ENCODE measurements around the gene ADD3. TPM values are rescaled to one million over a fixed set of nuclear protein-coding genes. Genes with fewer than 3 reads are reported as not detected.
"Not testable (repeated sequence)": the region's sequence is repeated elsewhere in the genome, so short reads cannot be mapped to it uniquely, and the experiment has no call there.

ADD3 gene
- total RNA-seq, 1 donor from 2014 or later = 40.3 TPM

DNA sequence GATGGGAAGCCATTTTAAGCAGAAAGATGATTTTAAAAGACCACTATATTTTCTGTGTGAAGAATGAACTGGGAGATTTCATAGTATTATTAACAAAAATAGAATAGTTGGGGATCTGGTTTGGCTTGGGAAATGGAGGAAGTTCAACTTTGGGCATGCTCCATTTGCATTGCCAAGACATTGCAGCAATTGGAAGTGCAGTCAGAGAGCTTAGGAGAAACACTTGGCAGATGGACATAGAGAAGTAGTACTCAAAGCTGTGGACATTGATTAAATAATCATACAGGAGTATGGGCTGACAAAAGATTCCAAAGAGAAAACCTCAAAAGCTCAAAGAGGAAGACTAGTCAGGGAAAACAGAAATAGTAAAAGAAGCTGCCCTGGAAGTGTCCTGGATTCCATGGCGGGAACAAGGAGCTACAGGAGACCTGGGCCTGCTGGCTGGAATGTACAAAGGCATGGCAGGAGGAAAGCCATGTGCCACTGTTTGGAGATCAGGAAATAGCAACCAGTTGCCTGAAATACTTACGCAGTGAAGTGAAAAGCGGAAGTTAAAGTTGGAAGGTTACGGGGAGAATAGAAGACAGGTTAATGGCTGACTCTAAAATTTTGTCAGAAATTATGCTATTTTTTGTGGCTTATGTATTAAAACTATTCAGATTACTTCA, 106.0 kb downstream of the ADD3 start:
- ATAC-seq = no peak

DNA sequence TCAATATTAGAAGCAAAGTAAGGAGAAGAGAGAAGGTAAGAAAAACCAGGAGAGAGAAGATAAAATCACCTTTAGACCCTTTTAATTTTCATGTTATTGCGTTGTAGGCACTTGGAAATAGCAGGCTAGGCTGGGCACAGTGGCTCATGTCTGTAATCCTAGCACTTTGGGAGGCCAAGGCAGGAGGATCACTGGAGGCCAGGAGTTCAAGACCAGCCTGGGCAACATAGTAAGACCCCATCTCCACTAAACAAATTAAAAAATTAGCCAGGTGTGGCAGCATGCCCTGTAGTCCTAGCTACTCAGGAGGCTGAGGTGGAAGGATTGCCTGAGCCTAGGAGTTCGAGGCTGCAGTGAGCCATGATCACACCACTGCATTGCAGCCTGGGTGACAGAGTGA, 106.9 kb downstream of the ADD3 start:
- ATAC-seq = not testable (repeated sequence)

DNA sequence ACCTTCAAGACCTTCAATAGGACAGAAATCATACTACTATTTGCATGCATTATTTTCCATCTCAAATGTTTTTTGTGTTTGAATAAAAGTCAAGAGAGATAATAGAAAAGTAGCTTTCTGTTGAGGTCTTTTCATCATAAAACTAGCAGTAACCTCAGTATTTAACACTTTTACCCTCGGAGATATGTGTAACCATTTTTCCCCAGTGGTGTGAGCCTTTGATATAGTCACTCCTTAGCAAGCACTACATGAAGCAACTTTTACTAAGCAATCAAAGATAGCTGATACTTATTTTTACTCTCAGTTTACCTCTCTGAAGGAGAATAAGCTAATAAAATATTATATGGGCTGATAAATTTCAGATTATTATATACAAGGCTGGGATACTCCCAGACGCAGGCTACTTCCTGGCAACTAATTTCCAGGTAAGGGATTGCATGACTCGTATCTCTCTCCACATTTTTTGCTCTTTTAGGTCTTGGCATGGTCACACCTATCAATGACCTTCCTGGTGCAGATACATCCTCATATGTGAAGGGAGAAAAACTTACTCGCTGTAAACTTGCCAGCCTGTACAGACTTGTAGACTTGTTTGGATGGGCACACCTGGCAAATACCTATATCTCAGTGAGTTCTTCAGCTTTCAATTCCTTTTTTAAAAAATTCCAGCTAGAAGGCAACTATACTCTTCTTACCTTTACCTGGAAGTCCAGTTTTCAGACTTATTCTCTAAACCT, 108.2 kb downstream of the ADD3 start:
- ATAC-seq = peak; percentile 18

DNA sequence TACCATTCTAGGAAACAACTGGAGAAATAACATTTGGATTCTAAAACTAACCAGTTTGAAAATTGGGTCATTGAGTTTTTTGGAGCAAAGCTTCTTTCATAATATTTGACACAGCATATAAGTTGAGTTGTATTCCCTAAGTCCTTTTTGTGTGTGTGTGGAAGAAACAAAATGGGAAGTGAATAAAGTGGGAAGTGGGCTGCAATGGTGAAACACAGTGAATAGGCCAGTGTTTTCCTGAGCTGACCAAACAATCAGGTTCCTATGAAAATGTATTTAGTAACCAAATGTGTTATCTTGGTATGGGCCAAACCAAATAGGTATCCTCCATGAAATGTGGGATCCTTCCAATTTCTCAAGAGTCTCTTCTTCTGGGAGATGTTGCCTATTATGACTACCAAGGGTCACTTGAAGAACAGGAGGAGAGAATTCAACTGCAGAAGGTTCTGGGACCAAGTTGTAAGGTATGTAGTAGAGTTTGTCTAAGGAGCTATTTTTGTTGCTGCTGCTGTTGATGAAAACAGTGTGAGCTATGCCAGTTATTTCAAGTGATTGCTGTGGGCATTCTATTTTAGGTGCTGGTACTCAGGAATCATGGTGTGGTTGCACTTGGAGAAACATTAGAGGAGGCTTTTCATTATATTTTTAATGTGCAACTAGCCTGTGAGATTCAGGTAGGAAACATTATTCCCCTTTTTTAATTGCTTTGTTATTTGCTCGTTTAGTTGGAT, 111.3 kb downstream of the ADD3 start:
- no peak for ATAC-seq

DNA sequence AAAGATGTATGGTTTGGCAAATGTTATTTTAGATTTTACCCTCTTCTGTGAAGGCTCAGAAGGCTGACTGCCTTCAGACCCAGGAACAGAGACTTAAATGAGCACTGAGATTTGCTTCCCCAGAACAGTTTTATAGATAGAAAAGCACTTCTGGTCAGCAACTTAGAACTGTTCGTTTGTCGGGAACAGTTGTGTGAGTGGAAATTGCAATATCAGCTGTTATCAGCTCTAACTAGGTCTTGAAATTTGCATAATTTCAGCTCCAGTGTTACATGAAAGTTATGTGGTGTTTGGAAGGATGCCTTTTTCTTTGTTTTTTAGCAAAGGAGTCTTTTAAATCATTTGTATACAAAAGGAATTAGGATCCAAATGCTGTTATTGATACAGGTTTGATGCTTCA, 115.8 kb downstream of the ADD3 start:
- ATAC-seq = no peak

DNA sequence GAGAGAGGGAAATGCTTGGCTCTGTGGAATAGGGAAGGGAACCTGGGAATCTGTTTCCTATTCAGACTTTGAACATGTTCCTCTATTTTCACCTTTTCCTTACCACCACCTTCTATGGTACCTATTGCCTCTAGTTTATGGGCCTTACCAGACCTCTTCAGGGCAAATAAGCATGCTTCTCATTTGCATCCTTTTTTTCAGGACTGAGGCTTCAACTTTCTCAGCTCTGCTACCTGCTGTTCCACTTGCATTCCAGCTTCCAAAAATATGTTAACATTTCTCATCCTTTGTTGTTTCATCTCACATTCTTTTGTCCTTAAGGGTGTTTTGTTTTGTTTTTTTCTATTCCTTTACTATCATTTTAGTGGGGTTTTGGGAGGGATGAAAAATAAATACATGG, 121.7 kb downstream of the ADD3 start:
- no peak for ATAC-seq

DNA sequence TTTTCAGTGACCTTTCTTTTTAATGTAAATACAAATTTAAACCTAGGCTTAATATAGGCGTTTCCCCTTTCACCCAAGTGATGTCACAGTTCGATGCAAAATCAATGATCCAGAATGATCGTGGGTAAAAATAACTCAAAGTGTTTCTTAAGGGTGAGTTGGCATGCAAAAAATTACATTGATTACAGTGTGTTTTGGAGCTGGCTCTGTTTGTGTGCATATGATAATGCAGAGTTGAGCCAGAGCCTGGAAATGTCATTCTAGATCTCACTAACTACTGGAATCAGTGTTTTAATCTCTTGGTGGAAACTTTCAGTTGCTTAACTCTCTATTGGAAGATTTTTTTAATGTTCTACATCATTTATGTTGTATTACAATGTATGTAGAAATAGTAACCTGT, 127.1 kb downstream of the ADD3 start:
- no peak for ATAC-seq

DNA sequence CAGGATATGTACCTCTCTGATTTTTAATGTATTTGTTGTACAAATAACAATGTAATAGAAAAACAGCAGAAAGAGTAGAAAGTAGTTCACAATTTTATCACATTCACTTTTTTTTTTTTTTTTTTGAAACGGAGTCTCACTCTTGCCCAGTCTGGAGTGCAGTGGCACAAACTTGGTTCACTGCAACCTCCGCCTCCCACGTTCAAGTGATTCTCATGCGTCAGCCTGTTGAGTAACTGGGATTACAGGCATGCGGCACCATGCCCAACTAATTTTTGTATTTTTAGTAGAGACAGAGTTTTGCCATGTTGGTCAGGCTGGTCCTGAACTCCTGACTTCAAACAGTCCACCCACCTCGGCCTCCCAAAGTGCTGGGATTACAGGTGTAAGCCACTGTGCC, 128.1 kb downstream of the ADD3 start:
- ATAC-seq = not testable (repeated sequence)

DNA sequence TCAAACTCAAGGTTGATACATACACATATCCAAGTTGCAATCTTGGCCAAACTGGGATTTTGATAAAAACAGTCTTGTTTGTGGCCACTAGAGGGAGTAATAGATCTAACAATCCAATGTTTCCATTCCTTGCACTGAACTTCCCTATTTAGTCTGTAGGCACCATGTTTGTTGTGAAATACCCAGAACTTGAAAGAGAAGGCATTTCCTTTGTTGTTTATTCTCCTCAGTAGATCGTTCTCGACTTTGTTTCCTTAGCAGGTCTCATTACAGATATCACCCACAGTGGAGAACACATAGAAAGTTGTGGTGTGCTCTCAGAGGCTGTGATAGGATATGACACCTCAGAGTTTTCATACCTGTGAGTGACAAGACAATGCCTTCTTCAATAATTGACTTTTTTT, 129.4 kb downstream of the ADD3 start:
- ATAC-seq = peak; percentile 90

DNA sequence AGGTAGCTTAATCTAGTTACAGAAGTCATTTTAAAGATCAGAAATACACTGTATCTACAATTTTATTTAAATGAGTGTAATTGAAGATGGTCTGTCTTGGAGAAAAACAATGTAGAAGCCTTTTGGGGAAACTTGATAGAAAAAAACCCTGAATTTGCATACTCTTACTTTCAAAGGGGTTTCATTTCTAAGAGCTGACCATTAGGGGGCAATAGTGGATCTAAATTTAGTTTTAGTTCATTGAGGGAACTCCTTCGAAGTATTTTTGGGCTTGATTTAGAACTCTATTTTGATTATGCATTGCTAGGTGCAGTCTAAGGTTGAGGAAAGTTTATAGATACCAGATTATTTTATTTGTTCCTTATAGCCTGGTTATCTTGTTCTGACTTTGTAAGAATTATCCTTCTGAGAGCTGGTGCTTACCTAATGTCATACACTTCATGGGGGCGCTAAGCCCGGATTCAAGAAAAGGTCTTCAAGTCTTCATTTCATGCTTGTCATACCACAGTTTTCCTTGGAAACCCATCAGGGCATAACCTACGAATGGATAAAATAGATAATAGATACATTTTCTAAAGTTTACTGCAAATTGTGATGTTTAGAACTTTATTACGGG, 130.5 kb downstream of the ADD3 start:
- peak; percentile 65 for ATAC-seq

DNA sequence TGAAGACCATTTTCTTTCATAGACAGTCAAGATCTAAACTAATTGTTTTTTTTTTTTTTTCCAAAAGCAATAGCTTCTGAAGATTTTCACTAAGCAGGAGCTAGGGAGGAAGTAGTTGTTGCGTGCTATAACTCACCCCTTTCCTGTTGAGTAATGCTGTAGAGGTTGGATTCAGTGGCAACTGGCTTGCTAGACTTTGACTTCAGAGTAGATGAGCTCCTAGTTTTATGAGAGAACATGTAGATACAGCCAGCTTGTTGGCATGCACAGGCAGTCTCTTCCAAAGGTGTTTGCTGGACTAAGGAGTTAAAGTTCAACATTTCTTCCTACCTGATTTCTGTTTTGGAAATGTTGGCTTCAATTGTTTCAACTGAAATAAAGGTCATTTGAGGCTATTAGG, 133.4 kb downstream of the ADD3 start:
- ATAC-seq = no peak

DNA sequence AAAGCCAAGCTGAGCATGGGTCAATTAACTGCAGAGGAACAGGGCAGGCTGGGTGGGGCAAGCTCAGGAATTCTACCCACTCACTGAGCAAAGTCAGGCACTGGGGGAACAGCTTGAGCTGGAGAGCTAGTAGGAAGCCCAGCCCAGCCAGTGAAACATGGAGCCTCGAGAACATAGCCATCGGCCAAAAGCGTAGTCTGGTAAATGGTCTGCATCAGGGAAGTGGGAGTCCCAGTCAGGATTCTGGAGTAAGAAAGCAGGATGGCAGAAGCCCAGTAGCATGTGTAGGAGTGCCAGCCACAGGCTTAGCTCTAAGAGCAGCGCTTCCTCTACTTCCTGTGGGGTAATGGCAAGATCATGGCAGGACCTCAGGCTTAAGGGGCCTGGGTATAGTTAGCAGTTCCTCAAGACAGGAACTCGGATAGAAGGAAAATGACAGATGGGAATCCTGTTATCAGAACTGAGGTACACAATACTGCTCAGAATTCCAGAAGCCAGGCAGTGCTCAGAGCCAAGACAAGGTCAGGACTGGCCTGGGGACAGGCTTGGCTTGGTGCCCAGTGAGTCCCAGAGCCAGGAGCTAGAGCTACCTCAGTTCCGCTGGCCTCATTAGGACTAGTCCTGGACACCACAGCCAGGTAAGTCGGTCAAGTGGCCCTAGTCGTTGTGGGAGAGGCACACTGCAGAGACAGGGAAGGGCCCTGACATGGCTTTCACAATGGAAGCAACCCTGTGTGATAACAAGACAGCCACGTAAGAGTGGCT, 134.3 kb downstream of the ADD3 start:
- ATAC-seq = no peak

DNA sequence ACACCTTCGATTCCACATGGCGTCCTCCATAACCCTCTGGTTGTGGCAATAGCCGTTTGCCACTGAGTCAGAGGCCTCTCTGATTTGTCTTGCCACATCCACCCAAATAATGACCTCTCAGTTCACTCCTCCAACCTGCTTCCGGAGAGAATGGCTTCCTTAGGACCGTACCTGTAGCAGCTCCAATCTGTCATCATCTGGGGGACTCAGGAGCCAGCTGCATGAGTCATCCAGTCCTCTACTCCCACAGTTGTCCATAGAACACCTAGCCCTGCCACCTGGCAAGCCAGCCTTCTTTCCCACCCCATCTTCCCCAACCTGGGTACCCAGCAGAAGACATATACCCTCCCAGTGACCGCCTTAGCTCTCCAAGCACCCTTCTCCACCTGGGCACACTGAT, 135.2 kb downstream of the ADD3 start:
- no peak for ATAC-seq

DNA sequence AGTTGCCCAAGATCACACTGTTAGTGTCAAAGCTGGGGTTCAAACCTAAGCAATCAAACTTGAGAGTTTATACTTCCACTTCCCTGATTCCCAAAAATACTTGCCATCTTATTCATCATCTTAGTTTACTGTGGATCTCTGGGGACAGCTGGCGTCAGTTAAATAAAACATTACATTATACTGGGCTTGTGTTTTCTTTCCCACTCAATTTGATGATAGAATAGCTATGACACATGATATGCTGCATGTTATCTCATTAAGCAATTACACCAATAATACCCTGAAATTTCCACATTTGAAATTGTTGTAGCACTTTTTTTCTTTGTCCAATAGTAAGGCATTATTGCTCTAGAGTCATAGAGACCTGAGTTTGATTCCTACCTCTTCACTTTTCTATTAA, 136.7 kb downstream of the ADD3 start:
- ATAC-seq = no peak

DNA sequence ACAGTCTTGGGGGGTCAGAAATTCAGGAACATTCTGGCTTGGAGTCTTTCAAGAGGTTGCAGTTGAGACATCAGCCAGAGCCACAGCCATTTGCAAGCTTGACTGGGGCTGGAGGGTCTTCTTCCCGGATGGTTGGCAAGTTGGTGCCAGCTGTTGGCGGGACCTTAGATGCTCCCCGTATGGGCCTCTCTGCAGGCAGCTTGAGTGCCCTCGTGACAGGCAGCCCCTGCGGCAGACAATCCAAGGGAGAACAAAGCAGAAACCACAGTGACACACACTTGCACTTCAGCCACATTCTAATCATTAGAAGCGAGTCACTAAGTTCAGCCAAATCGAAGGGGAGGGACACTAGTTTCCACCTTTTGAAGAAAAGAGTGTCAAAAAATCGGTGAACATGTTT, 140.2 kb downstream of the ADD3 start:
- no peak for ATAC-seq

DNA sequence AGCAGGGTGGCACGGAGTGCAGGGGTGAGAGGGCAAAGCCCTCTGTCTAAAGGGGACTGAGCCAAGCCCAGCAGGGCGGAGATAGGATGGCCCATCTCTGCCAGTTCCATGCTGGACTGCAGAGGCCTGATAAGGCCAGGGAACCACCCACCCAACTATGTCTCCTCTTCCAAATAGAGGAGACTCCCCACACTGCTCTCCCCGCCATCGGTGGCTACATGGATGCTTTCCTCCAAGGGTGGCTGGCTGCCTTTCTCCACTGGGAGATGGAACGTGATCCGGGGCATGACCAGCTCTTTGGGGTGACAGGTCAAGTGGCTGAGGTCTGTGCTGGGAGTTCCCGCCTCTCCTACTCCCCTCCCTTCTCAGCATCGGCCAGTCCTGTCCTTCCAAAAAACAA, 141.5 kb downstream of the ADD3 start:
- ATAC-seq = no peak

DNA sequence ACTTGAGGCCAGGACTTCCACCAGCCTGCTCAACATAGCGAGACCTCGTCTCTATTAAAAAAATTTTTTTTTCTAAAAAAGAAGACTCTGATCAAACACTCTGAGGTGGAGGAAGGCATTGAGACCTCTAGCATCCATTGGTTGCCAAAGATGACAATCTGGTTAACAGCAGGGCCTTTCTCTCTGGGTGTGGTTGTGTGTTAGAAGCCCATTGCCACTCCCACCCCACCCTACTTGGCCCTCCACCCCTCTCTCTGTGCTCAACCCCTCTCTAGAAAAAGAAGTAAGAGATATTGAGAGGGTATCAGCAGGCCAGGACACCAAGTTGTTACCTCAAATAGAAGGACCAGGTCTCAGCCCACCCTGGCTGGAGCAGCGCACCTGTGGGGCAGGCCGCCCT, 142.3 kb downstream of the ADD3 start:
- ATAC-seq = no peak

DNA sequence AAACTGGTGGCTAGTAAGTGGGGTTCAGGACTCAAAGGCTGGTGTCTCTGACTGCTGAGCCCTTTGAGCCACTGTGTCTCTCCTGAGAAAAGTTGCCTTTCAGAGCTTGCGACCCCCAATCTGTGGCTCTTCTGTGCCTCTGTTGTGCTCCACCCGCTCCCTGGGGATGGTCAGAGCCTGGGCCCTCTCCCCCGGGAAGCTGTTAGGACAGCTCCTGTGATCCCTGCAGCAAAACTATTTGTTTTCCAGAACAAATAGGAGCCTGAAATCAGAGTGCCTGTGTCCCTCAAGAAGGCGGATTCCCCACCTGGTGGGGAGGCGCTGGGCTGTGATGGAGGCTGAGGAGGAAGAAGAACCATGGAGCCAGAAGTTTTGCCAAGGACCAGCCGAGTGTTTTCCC, 143.2 kb downstream of the ADD3 start:
- no peak for ATAC-seq

DNA sequence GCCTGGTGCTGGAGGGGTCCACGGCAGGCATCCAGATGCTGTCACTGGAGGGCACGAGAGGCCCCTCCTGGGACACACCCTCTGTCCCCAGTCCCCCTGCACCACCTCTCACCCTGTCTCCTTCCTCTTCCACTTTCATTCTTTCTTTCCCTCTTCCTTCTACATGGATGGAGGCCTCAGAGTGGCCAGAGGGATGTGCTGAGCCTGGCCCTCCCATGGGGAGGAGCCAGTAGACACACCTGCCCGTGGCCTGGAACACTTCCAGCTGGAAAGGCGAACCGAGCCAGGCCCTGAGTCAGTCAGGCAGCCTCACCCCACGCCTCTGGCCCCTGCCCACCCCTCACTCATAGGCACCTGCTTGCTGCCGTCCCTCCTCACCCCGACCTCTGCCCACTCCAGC, 143.7 kb downstream of the ADD3 start:
- ATAC-seq = peak; percentile 94

DNA sequence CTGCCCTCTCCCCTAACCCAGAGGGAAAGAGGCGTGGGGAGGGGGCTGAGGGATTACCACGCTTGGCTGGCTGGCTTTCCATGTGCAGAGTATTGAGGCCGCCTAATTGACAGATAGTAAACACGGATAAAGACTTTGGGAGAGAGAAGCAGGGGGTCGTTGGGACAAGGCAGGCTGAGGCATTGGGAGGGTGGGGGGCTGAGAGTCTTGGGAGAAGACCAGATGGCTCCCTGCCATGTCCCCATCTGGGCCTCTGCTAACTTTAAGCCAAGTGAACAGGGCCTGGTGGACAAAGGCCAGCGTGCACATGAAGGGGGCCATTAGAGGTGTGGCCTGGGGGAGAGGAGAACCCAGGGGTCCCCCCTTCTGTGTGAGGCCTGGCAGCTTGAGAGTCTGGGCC, 144.2 kb downstream of the ADD3 start:
- ATAC-seq = no peak

DNA sequence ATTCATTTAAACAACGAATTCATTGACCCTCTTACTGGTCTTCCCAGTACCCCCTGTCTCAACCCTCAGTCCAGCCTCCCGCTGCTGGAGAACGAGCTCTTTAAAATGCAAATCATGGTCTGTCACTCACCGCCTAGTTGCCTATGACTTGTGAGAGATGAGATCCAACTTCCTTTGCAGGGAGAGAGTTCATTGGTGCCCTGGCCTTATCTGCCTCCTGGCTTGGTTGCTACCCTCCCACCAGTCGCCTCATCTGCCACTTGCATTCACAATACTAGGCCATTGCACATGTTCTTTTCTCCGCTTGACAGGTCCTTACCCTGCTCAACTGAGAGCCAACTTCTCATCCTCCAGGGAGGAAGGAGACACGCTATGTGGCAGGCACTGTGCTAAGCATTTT, 145.6 kb downstream of the ADD3 start:
- no peak for ATAC-seq

DNA sequence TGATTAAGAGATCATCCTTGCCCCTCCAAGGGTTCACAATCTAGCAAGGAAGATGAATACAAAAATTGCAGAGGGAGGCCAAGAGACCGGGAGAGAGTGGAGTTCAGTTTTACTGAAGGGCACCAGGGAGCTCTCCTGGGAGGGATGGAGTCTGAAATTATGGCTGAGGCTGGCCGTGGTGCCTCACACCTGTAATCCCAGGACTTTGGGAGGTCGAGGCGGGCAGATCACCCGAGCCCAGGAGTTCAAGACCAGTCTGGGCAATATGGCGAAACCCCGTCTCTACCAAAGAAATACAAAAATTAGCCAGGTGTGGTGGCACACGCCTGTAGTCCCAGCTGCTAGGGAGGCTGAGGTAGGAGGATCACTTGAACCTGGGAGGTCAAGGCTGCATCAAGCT, 148.3 kb downstream of the ADD3 start:
- ATAC-seq = no peak

Measured in esophagus mucosa (tissue), 1 donor.